Fibroblast of skin of abdomen (primary cell): Measurements from ENCODE around the gene SDHA.
"Not testable (repeated sequence)": the region's sequence is repeated elsewhere in the genome, so short reads cannot be mapped to it uniquely, and the experiment has no call there.

Source experiments
- DNase-seq: peaks from one replicate; pipeline ENCODE4 v3.0.0-alpha.2; 2013

The SDHA gene

GRCh38 chr5:222951-223715, 5.0 kb downstream of the SDHA start:
- not testable (repeated sequence) for DNase-seq

- no peak for DNase-seq
These were observed 5.7 kb downstream of the SDHA start for GRCh38 chr5:223791-224190.

GRCh38 chr5:225334-225733, 7.2 kb downstream of the SDHA start:
- no peak for DNase-seq

- DNase-seq, result not testable (repeated sequence)
These were observed 9.3 kb downstream of the SDHA start for GRCh38 chr5:227375-227774.

GRCh38 chr5:228886-229285, 10.8 kb downstream of the SDHA start:
- DNase-seq, result no peak

GRCh38 chr5:230711-231110, 12.6 kb downstream of the SDHA start:
- DNase-seq, result no peak

GRCh38 chr5:231661-232060, 13.5 kb downstream of the SDHA start:
- DNase-seq, result no peak

- not testable (repeated sequence) for DNase-seq
These were observed 15.3 kb downstream of the SDHA start for GRCh38 chr5:233426-233825.

GRCh38 chr5:234450-234849, 16.3 kb downstream of the SDHA start:
- DNase-seq, result no peak

- DNase-seq, result not testable (repeated sequence)
These were observed 17.4 kb downstream of the SDHA start for GRCh38 chr5:235527-235926.

- not testable (repeated sequence) for DNase-seq
These were observed 19.8 kb downstream of the SDHA start for GRCh38 chr5:237931-238330.

- not testable (repeated sequence) for DNase-seq
These were observed 22.4 kb downstream of the SDHA start for GRCh38 chr5:240550-240949.

- DNase-seq, result not testable (repeated sequence)
These were observed 23.0 kb downstream of the SDHA start for GRCh38 chr5:241045-241669.

- not testable (repeated sequence) for DNase-seq
These were observed 25.7 kb downstream of the SDHA start for GRCh38 chr5:243683-244367.

GRCh38 chr5:245717-246116, 27.6 kb downstream of the SDHA start:
- DNase-seq, result not testable (repeated sequence)

- DNase-seq, result not testable (repeated sequence)
These were observed 32.3 kb downstream of the SDHA start for GRCh38 chr5:250396-250795.

GRCh38 chr5:251016-251415, 32.9 kb downstream of the SDHA start:
- not testable (repeated sequence) for DNase-seq

GRCh38 chr5:251538-251937, 33.4 kb downstream of the SDHA start:
- not testable (repeated sequence) for DNase-seq

- DNase-seq, result not testable (repeated sequence)
These were observed 33.9 kb downstream of the SDHA start for GRCh38 chr5:251975-252374.

- DNase-seq, result no peak
These were observed 34.4 kb downstream of the SDHA start for GRCh38 chr5:252546-252945.

GRCh38 chr5:254322-254721, 36.2 kb downstream of the SDHA start:
- not testable (repeated sequence) for DNase-seq

GRCh38 chr5:255116-255515, 37.0 kb downstream of the SDHA start:
- not testable (repeated sequence) for DNase-seq

- DNase-seq, result not testable (repeated sequence)
These were observed 38.2 kb downstream of the SDHA start for GRCh38 chr5:256347-256746.

- no peak for DNase-seq
These were observed 39.0 kb downstream of the SDHA start for GRCh38 chr5:257148-257547.
